IPS-20b (cell line): ENCODE measurements around the gene RALY.
"Not testable (repeated sequence)": the region's sequence is repeated elsewhere in the genome, so short reads cannot be mapped to it uniquely, and the experiment has no call there.

Experiments
- H3K27ac ChIP-seq: one replicate; pipeline ENCODE4 v1.5.1; 2013; ENCODE audit warnings: low read length
- H3K27me3 ChIP-seq: 2 replicates; pipeline ENCODE4 v1.6.1; 2013; ENCODE audit warnings: mild to moderate bottlenecking, low read length, inconsistent platforms; ENCODE audit not compliant: insufficient read depth
- H3K36me3 ChIP-seq: 2 replicates; pipeline ENCODE4 v1.6.1; 2013; ENCODE audit warnings: low read depth, mild to moderate bottlenecking, inconsistent platforms, low read length, moderate library complexity; ENCODE audit not compliant: insufficient read depth
- H3K4me1 ChIP-seq: 2 replicates; pipeline ENCODE4 v1.6.1; 2013; ENCODE audit warnings: mild to moderate bottlenecking, control low read depth, inconsistent platforms, low read length, moderate library complexity; ENCODE audit not compliant: insufficient read depth
- H3K4me3 ChIP-seq: 2 replicates; pipeline ENCODE4 v1.5.1; 2013; ENCODE audit warnings: mild to moderate bottlenecking, low read length, inconsistent platforms
- H3K9ac ChIP-seq: 2 replicates; pipeline ENCODE4 v1.6.1; 2013; ENCODE audit warnings: low read depth, mild to moderate bottlenecking, inconsistent platforms, low read length, moderate library complexity
- H3K9me3 ChIP-seq: 2 replicates; pipeline ENCODE4 v1.6.1; 2013; ENCODE audit warnings: mild to moderate bottlenecking, low read depth, low read length, inconsistent platforms; ENCODE audit not compliant: insufficient read depth

The RALY gene

GRCh38 chr20:34133365-34133860 is 139.7 kb downstream of the RALY start:
- not testable (repeated sequence) for H3K4me1 ChIP-seq, H3K36me3 ChIP-seq, H3K4me3 ChIP-seq, H3K27me3 ChIP-seq, H3K9me3 ChIP-seq, H3K9ac ChIP-seq, H3K27ac ChIP-seq
